Effector CD8-positive, alpha-beta T cell (primary cell): ENCODE results near the gene SIGLEC9.
"Not testable (repeated sequence)": the region's sequence is repeated elsewhere in the genome, so short reads cannot be mapped to it uniquely, and the experiment has no call there.

Experiments used
- DNase-seq: peaks from one replicate; lab custom pipeline; 2025; lab: John Stamatoyannopoulos, UW

SIGLEC9 gene

DNA sequence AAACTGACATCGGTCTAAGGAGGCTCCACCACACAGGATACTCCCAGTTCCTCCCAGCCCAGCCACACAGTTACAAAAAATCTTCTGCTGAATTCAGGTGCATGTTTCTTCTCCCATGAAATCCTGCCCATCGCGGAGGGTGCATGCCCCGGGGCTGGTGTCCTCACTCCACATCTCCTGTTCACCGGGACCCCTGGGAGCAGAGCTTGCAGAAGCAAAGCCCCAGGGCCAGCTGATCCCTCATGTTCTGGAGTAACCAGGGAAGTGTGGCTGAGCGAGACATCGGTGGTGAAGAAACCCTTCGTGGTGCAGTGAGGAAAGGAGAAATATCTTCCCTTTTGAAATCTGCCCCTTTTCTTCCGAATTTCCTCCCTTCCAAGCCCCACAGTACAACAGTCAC lies 904 bp upstream of the SIGLEC9 start:
- DNase-seq, result no peak

DNA sequence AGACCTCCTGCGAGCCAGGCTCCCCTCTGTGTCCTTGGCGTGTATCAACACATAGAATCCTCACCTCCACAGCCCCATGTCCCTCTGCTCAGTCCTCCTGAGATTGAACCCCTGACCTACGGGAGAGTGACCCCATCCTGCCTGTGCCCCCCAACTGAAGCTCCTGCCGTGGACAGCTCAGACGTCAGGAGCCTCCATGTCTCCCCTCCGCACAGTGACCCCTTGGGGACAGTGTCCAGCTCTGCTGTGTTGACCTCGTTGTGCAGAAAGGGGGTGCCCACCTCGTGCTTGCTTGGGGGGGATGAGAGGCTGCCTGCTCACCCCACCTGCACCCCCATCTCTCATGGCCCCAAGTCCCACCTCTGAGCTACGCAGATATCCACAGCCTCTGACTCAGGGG lies 490 bp upstream of the SIGLEC9 start:
- no peak for DNase-seq

DNA sequence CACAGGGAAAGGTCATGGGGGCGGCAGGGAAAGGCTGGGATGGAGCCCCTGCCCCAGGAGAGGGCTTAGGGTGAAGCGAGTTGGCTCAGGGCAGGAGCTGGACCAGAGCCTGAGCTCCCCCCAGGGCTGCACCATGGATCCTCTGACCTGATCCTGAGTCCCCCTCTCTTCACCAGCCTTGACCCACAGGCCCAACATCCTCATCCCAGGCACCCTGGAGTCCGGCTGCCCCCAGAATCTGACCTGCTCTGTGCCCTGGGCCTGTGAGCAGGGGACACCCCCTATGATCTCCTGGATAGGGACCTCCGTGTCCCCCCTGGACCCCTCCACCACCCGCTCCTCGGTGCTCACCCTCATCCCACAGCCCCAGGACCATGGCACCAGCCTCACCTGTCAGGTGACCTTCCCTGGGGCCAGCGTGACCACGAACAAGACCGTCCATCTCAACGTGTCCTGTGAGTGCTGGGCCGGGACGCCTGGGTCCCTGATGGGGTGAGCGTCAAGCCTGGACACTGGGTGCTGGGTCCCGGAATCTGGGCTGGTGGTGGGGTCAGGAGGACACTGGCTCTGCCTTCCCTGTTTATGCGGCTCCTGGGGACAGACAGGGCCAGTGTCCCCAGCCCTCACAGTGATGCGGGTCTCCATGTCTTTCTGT lies 842 bp downstream of the SIGLEC9 start:
- DNase-seq, result no peak

DNA sequence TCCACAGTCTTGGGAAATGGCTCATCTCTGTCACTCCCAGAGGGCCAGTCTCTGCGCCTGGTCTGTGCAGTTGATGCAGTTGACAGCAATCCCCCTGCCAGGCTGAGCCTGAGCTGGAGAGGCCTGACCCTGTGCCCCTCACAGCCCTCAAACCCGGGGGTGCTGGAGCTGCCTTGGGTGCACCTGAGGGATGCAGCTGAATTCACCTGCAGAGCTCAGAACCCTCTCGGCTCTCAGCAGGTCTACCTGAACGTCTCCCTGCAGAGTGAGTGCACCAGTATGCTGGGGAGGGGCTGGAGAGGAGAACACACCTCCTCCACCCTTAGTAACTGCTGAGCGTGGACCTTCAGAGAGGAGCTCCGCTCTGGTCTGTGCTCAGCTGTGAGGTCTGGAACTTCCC lies 2.3 kb downstream of the SIGLEC9 start:
- no peak for DNase-seq

DNA sequence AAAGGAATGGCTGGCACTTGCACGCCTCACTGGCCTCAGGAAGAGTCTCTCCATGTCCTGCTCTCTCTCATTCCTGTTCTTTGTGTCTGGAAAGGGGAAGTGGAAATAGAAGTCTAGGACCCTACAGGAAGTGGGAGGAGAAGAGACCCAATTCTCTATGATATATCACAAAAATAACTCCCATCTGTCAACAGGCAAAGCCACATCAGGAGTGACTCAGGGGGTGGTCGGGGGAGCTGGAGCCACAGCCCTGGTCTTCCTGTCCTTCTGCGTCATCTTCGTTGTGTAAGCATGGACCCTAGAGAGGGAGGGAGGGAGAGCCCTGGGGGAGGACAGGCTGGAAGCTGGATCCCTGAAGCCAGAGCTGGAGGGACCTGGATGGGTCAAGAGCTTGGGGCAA lies 3.0 kb downstream of the SIGLEC9 start:
- DNase-seq, result no peak

DNA sequence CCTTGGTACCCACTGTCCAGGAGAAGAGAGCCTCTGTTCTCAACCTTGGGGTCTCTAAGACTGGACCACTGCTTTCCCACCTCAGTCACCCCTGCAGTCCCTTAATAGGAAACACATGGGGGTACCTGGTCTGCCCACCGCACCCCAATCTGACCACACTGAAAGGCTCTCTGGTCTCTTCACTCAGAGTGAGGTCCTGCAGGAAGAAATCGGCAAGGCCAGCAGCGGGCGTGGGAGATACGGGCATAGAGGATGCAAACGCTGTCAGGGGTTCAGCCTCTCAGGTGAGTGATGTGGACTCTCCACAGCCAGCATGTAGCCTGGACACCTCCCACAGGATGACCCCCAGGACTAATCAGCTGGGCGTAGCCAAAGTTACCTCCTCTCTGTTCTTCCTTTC lies 3.5 kb downstream of the SIGLEC9 start:
- no peak for DNase-seq

DNA sequence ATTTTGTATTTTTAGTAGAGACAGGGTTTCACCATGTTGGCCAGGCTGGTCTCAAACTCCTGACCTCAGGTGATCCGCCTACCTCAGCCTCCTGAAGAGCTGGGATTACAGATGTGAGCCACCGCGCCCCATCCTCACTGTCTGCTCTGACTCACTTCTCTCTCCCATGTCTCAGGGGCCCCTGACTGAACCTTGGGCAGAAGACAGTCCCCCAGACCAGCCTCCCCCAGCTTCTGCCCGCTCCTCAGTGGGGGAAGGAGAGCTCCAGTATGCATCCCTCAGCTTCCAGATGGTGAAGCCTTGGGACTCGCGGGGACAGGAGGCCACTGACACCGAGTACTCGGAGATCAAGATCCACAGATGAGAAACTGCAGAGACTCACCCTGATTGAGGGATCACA lies 5.0 kb downstream of the SIGLEC9 start:
- no peak for DNase-seq

DNA sequence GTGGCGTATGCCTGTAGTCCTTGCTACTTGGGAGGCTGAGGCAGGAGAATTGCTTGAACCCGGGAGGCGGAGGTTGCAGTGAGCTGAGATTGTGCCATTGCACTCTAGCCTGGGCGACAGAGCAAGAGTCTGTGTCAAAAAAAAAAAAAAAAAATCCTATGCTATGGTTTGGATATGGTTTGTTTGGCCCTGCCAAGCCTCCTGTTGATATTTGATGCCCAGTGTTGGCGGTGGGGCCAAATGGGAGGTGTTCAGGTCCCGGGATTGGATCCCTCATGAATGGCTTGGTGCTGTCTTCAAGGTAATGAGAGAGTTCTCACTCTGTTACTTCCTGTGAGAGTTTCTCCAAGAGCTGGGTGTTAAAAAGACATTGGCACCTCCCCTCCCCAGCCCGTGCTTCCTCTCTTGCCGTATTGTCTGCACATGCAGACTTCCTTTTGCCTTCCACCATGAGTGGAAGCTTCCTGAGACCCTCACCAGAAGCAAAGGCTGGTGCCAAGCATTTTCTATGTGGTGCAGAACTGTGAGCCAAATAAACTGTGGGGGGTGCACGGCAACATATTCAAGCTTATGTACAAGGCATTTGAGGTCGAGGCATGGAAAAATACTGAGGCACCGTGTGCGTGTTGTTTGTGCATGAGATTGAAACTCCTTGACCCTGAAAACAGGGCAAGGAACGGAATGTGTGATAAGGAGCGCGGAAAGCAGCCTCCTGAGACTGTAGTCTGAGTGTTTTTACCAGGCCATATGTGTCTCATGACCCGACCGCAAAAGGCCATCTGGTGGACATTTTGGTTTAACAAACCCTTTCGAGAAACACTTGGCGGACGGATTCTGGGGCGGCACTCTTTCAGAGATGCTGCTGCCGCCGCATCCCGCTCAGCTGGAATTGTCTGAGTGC lies 7.3 kb downstream of the SIGLEC9 start:
- DNase-seq, result no peak

DNA sequence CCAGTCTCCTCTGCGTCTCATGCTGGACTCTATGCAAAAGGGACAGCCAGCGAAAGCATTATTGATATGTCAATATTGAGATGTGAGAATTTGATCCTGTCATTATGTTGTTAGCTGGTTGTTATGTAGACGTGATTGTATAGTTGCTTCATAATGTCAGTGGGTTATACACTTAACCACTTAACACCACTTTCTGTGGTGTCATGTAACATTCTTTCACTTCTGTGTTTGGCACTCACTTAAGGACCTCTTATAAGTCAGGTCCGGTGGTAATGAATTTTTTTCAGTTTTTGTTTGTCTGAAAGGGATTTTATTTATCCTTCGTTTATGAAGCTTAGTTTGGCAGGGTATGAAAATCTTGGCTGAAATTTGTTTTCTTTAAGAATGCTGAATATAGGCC lies 10.3 kb downstream of the SIGLEC9 start:
- DNase-seq, result no peak

DNA sequence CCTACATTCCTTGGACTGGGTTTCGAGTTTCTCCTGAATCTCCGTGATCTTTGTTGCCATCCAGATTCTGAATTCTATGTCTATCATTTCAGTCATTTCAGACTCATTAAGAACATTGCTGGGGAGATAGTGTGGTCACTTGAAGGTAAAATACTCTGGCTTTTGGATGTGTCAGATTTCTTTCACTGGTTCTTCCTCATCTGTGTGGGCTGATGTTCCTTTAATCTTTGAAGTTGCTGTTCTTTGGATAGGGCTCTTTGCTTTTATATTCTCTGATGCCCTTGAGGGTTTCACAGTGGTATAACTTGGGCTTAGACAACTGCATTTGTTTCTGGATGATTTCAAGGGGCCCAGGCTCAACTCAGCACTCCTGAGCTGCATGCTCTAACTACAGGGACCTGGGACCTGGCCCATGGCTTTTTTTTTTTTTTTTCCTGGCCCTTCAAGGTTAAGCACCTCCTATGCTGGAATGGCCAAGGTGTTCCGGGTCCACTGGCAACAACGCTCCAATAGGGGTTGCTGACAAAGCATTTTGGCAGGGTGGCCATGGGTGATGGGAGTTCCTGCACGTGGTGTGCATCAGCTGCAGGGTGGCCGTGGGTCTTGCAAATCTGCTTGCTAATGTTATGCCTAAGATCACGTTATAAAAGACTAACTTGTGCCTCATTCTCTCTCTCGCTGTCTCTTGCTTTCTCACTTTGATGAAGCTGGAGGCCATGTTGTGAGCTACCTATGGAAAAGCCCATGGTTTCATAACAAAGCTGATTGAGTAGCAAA lies 11.5 kb downstream of the SIGLEC9 start:
- DNase-seq, result no peak

DNA sequence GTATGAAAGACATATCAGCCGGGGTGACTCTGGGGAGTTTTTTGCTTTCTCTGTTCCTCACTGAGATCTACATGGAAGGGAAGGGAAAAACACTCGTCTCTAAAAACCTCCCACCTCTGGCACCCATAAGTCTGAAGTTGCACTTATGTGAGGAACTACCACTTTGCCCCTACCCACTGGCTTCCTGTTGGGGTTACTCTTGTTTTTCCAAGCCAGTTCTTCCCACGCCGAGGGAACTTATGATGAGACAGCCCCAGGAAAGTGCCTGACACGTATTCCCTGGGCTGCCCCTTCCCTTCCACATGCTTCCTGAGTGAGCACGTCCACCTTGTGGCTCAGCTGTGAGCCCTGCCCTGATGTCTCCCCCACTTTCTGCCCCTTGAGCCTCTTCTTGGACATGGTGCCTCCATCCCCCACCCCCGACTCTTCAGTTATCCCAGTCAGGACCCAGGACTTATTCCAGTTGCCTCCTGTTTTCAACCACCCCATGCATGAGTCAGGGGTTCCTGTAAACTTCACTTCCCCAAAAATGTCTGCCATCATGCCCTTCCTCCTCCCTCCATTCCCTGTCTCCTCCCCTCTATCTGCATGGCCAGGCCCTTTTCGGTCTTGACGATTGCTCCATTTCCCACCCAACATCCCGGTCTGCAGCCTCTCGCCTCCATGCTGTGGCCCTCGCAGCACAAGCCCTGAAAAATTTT lies 12.3 kb downstream of the SIGLEC9 start:
- DNase-seq, result no peak

DNA sequence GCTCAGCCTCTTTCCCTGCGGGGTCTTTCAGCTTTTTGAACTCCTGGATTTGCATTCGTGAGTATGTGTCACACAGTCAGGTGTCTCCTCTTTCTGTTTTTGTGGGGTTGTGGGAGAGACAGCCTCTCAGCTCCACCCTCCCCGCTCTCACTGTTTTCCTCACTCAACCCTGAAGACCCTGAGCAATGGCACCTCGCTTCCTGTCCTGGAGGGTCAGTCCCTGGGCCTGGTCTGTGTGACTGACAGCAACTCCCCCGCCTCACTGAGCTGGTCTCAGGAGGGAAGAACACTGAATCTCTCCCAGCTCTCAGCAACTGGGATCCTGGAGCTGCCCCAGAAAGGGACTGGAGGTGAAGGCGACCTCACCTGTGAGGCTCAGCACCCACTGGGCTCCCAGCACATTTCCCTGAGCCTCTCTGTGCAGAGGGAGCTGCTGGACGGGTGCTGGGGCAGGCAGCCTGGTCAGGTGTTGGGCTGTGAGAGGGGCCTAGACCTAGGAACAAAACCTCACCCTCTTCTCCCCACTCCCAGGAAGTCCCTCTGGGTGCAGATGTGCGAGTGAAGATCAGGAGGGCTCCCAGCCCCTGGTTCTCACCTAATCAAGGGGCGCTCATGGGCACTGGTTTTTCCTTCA lies 13.2 kb downstream of the SIGLEC9 start:
- no peak for DNase-seq

DNA sequence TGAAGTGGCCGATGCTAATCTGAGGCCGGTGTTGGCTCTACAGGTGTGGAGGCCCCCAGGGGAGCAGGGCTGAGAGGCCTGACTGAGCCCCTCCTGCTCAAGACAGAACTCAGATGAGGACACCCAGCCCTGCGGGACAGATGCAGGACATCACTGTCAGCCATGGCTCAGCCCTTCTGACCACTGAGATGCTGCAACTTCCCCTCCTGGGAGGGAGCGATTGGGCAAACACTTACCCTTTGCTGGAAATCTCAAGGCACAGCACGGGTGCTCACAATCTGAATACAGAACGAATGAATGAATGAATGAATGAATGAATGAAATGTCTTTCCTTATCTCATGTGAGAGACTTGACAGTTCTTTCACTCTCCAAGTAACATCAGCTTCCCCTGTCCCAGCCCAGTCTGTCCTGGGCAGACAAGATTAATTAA lies 13.9 kb downstream of the SIGLEC9 start:
- no peak for DNase-seq

DNA sequence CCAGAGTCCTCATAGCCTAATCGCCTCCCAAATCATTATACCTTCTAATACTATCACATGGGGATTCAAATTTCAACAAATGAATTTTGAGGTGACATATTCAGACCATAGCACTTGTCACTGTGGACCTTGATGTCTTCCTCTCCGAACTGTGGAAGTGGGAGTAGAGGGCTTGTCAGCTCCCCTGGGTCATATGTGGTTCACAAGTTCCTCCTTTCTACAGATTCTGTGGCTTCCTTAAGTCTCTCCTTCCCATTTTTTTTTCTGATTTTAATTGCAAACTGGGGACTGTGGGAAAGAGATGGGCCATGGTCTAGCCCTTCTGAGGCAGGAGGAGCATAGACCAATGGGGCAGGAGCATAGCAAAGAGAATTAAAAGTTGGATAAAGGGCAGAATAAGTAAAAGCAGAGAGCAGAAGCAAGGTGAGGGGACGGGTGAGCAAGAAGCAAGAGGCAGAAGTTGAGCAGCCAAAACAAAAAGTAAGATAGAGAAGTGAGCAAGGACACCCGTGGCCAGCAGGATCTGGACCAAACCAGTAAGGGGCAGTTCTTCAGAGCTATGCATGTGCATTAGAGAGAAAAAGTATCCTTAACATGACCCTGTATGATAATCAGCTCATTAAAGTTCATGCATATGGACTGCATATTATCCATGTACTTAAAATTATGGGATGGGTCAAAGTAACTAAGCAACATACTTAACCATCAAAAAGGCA lies 14.8 kb downstream of the SIGLEC9 start:
- no peak for DNase-seq

DNA sequence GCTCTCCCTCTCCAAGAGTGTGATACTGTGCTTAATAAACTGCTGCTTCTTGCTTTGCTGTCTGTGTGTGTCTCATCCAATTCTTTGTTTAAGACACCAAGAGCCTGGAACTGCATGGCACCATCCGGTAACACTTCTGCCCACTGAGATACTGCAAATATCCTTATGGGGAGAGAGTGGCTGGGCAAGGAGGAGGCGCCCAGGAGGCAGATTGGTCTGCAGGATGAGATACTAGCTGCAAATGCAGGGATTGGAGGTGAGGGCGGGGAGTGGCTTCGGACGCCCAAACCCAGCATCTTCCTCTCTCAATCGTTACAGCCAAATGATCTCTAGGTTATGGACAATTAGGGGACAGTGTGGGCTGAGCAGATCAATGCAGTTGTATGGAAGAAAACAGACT lies 15.7 kb downstream of the SIGLEC9 start:
- DNase-seq, result no peak

DNA sequence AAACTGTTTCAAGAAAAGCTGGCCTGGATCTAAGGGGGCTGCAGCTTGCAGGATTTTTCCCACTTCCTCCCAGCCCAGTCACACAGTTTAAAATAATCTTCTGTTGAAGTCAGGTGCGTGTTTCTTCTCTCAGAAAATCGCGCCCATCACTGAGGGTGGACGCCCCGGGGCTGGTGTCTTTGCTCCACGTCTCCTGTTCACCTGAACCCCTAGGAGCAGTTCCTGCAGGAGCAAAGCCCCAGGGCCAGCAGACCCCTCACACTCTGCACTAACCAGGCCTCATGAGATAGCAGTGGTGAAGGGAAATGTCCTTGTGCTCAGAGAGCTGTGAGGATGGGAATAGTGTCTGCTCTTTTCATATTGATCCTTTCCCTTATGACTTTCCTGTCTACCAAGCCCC lies 16.5 kb downstream of the SIGLEC9 start:
- no peak for DNase-seq

DNA sequence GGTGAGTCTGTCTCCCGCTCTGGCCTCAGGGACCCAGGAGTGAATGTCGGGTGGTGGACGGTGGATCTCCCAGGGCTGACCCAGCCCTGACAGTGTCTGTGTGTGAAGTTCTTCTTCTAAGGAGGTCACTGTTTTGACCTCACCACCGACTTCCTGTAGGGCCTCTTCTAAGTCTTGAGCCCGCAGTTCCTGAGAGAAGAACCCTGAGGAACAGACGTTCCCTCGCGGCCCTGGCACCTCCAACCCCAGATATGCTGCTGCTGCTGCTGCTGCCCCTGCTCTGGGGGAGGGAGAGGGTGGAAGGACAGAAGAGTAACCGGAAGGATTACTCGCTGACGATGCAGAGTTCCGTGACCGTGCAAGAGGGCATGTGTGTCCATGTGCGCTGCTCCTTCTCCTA lies 17.4 kb downstream of the SIGLEC9 start, which contains the start of gene SIGLEC7:
SIGLEC7 (plus strand) TSS at position 183 of the 400 bp plus-strand sequence; CDS start at position 252, 69 bp downstream.
- DNase-seq, result no peak

DNA sequence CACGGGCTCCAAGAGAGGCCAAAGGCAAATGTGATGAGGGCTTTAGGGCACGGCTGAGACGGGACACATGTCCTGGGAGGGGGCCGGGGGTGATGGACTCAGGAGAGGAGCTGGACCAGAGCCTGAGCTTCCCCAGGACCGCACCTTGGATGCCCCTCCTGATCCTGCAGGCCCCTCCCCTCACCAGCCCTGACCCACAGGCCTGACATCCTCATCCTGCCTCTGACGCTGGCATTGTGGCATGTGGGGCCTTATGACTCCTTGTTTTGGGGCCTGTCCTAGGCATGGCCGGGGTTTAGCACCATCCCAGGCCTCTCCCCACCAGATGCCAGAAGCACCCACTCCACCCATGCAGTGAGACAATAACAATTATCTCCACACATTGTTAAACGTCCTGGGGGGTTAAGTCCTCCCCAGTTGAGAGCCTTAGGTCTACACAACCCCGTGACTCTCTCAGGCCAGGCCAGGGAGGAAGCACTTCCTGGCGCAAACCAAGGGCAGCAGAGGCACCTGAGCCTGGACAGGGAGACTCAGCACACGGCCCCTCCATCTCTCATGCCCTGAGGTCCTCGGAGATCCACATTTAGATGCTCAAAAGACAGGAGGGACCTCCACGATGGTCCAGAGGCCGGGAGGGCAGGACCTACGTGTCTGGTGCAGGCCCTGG lies 18.2 kb downstream of the SIGLEC9 start:
- not testable (repeated sequence) for DNase-seq

DNA sequence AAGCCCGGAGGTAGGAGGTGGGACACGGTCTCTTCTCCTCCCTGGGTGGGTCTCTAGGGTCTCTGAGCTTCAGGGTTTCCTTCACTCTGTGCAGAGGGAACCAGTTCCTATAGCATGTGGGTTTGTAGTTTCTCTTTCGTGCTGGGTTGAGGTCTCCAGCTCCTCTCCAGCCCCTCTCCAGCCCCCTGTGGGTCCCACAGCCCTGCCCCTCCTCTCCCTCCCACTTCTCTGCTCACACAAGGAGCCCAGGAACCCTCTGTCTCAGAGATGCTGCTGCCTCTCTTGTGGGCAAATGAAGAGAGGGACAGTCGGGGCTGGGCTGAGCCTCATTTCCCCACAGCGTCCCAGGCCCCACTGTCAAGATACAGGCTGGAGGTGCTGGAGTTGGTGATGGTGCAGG lies 18.8 kb downstream of the SIGLEC9 start:
- no peak for DNase-seq

DNA sequence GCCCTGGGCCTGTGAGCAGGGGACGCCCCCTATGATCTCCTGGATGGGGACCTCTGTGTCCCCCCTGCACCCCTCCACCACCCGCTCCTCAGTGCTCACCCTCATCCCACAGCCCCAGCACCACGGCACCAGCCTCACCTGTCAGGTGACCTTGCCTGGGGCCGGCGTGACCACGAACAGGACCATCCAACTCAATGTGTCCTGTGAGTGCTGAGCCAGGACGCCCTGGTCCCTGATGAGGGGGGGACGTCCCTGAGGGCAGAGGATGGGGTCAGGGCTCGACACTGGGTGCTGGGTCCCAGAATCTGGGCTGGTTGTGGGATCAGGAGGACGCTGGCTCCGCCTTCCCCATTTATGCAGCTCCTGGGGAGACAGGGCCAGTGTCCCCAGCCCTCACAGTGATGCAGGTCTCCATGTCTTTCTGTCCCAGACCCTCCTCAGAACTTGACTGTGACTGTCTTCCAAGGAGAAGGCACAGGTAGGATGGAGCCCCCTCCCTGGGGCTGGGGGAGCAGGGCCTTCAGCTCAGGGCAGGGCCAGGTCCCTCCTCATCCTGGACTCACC lies 19.9 kb downstream of the SIGLEC9 start:
- no peak for DNase-seq
